HG03565 (cell line): Measurements from ENCODE around the gene CDR2L.
"Not testable (repeated sequence)": the region's sequence is repeated elsewhere in the genome, so short reads cannot be mapped to it uniquely, and the experiment has no call there.

Experiments
- ATAC-seq: cut with Tn5 transposase; IDR thresholded peaks from one replicate; pipeline ENCODE4 v1.9.1; 2021; ENCODE audit warnings: mild to moderate bottlenecking, moderate library complexity; ENCODE audit not compliant: unreplicated experiment

Gene CDR2L

GRCh38 chr17:75009139-75009724 is 21.8 kb downstream of the CDR2L start:
- ATAC-seq, result no peak

- no peak for ATAC-seq
Observed at GRCh38 chr17:75010683-75011400, 23.4 kb downstream of the CDR2L start.

- ATAC-seq, result no peak
Observed at GRCh38 chr17:75011401-75012095, 24.1 kb downstream of the CDR2L start.

GRCh38 chr17:75012096-75012345 is 24.6 kb downstream of the CDR2L start:
- ATAC-seq, result no peak

- peak; percentile 82 for ATAC-seq
Observed at GRCh38 chr17:75012346-75013091, 25.1 kb downstream of the CDR2L start, which contains the start of gene MRPL58. TSS of gene MRPL58 (plus strand) at chr17:75012670. CDS start at chr17:75012687, 17 bp downstream.

GRCh38 chr17:75013092-75013559 is 25.7 kb downstream of the CDR2L start:
- ATAC-seq, result no peak

GRCh38 chr17:75019146-75019545 is 31.7 kb downstream of the CDR2L start:
- no peak for ATAC-seq

GRCh38 chr17:75019710-75020109 is 32.3 kb downstream of the CDR2L start:
- no peak for ATAC-seq

GRCh38 chr17:75020331-75021110 is 33.1 kb downstream of the CDR2L start:
- ATAC-seq, result no peak

GRCh38 chr17:75024686-75025397 is 37.4 kb downstream of the CDR2L start:
- ATAC-seq, result no peak

GRCh38 chr17:75025398-75025734 is 37.9 kb downstream of the CDR2L start:
- not testable (repeated sequence) for ATAC-seq

GRCh38 chr17:75026650-75027049 is 39.2 kb downstream of the CDR2L start:
- ATAC-seq, result not testable (repeated sequence)

- ATAC-seq, result no peak
Observed at GRCh38 chr17:75030161-75030560, 42.7 kb downstream of the CDR2L start.

- no peak for ATAC-seq
Observed at GRCh38 chr17:75031972-75032719, 44.7 kb downstream of the CDR2L start.

GRCh38 chr17:75032720-75033280 is 45.4 kb downstream of the CDR2L start:
- no peak for ATAC-seq

- ATAC-seq, result peak; percentile 47
Observed at GRCh38 chr17:75033346-75034235, 46.2 kb downstream of the CDR2L start.

- ATAC-seq, result peak; percentile 31
Observed at GRCh38 chr17:75034236-75034908, 46.9 kb downstream of the CDR2L start.
